Measurements from ENCODE around the gene ADORA3.

Gene ADORA3

GRCh38 chr1:111463029-111463683, 40.3 kb downstream of the ADORA3 start:
- CTCF ChIA-PET = interaction anchor here (1.0 to 1.2 kb wide), 2 partner anchors 20 to 273 kb away, joined by 3 read pairs; no protein-coding TSS in a partner anchor
- DNase-seq = no peak
- H3K27me3 Mint-ChIP-seq = no peaks in the 10 kb centered on the region
- peaks cover 53% of the 10 kb centered on the region for H3K36me3 Mint-ChIP-seq
- H3K27ac Mint-ChIP-seq = no peak overlapping the region
- H3K9me3 Mint-ChIP-seq = no peaks in the 10 kb centered on the region
- no peak overlapping the region for H3K4me3 Mint-ChIP-seq
- H3K4me1 Mint-ChIP-seq = peaks cover 16% of the 10 kb centered on the region

GRCh38 chr1:111462370-111463028, 40.9 kb downstream of the ADORA3 start:
- DNase-seq = no peak
- no peak overlapping the region for H3K4me3 Mint-ChIP-seq
- CTCF ChIA-PET = interaction anchor here (0.8 to 1.2 kb wide), 4 partner anchors 10 to 274 kb away, joined by 3 read pairs; no protein-coding TSS in a partner anchor
- no peaks in the 10 kb centered on the region for H3K27me3 Mint-ChIP-seq
- peaks cover 14% of the 10 kb centered on the region for H3K4me1 Mint-ChIP-seq
- H3K36me3 Mint-ChIP-seq = peaks cover 60% of the 10 kb centered on the region
- H3K27ac Mint-ChIP-seq = no peak overlapping the region
- H3K9me3 Mint-ChIP-seq = no peaks in the 10 kb centered on the region

- H3K27me3 Mint-ChIP-seq = no peaks in the 10 kb centered on the region
- H3K36me3 Mint-ChIP-seq = peaks cover 64% of the 10 kb centered on the region
- CTCF ChIA-PET = interaction anchor here (1.1 kb wide), 1 partner anchor 11 kb away, joined by 3 read pairs; no protein-coding TSS in a partner anchor
- no peaks in the 10 kb centered on the region for H3K9me3 Mint-ChIP-seq
- H3K4me1 Mint-ChIP-seq = peaks cover 19% of the 10 kb centered on the region
- no peak overlapping the region for H3K4me3 Mint-ChIP-seq
- H3K27ac Mint-ChIP-seq = no peak overlapping the region
- no peak for DNase-seq
Observed at GRCh38 chr1:111461765-111462164, 41.7 kb downstream of the ADORA3 start.

- Mint-ChIP-seq H3K27me3 (no peaks in the 10 kb centered on the region), H3K27ac (peak overlapping the region; percentile 91), H3K4me1 (peaks cover 74% of the 10 kb centered on the region), H3K4me3 (peak overlapping the region; percentile 31), H3K36me3 (peaks cover 80% of the 10 kb centered on the region), H3K9me3 (no peaks in the 10 kb centered on the region)
- DNase-seq = no peak
- CTCF ChIA-PET = interaction anchor here (1.5 kb wide), 1 partner anchor 45 kb away, joined by 3 read pairs; no protein-coding TSS in a partner anchor
Observed at GRCh38 chr1:111455642-111456031, 47.8 kb downstream of the ADORA3 start.

- H3K4me3 Mint-ChIP-seq = peak overlapping the region; percentile 60
- no peak for DNase-seq
- H3K9me3 Mint-ChIP-seq = no peaks in the 10 kb centered on the region
- peaks cover 83% of the 10 kb centered on the region for H3K36me3 Mint-ChIP-seq
- peak overlapping the region; percentile 91 for H3K27ac Mint-ChIP-seq
- H3K4me1 Mint-ChIP-seq = peaks cover 79% of the 10 kb centered on the region
- H3K27me3 Mint-ChIP-seq = no peaks in the 10 kb centered on the region
- CTCF ChIA-PET = no interaction called here
Observed at GRCh38 chr1:111454859-111455641, 48.4 kb downstream of the ADORA3 start.

- no peak for DNase-seq
- CTCF ChIA-PET = interaction anchor here (1.8 kb wide), 1 partner anchor 23 kb away, joined by 6 read pairs; no protein-coding TSS in a partner anchor
- H3K4me1 Mint-ChIP-seq = peaks cover 81% of the 10 kb centered on the region
- H3K4me3 Mint-ChIP-seq = no peak overlapping the region
- no peaks in the 10 kb centered on the region for H3K9me3 Mint-ChIP-seq
- H3K36me3 Mint-ChIP-seq = peaks cover 81% of the 10 kb centered on the region
- H3K27ac Mint-ChIP-seq = peak overlapping the region; percentile 67
- no peaks in the 10 kb centered on the region for H3K27me3 Mint-ChIP-seq
Observed at GRCh38 chr1:111453706-111454105, 49.7 kb downstream of the ADORA3 start.

- Mint-ChIP-seq H3K4me3 (no peak overlapping the region), H3K4me1 (peaks cover 84% of the 10 kb centered on the region), H3K27ac (no peak overlapping the region), H3K27me3 (no peaks in the 10 kb centered on the region), H3K9me3 (no peaks in the 10 kb centered on the region), H3K36me3 (peaks cover 78% of the 10 kb centered on the region)
- CTCF ChIA-PET = interaction anchor here (1.8 kb wide), 1 partner anchor 24 kb away, joined by 6 read pairs; no protein-coding TSS in a partner anchor
- no peak for DNase-seq
Observed at GRCh38 chr1:111452581-111452980, 50.9 kb downstream of the ADORA3 start.

DNA sequence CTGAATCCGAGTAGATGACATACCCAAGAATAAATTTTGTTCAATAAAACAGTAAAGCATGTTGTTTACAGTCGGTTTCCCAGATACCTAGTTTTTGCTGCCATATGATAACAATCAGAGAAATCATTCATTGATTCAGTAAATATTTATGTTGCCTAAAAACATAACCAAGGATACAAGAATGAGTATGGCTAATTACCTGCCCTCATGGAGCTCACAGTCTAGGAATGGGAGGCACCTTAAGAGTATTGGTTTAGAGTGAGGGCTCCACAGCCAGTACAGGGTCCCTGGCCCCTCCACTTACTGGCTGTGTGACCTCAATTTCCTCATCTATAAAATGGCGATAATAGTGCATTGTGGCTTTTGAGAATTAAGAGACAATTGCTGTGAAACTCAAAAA, 53.2 kb downstream of the ADORA3 start:
- Mint-ChIP-seq H3K36me3 (peaks cover 74% of the 10 kb centered on the region), H3K27ac (peak overlapping the region; percentile 95), H3K9me3 (no peaks in the 10 kb centered on the region), H3K4me1 (peaks cover 88% of the 10 kb centered on the region), H3K4me3 (peak overlapping the region; percentile 100), H3K27me3 (no peaks in the 10 kb centered on the region)
- no peak for DNase-seq
- CTCF ChIA-PET = interaction anchor here (0.6 to 4.1 kb wide), 3 partner anchors 58 to 907 kb away, joined by 3 to 12 read pairs (median 5); no protein-coding TSS in a partner anchor

- no peaks in the 10 kb centered on the region for H3K27me3 Mint-ChIP-seq
- peaks cover 75% of the 10 kb centered on the region for H3K36me3 Mint-ChIP-seq
- H3K9me3 Mint-ChIP-seq = no peaks in the 10 kb centered on the region
- peaks cover 88% of the 10 kb centered on the region for H3K4me1 Mint-ChIP-seq
- DNase-seq = no peak
- H3K27ac Mint-ChIP-seq = peak overlapping the region; percentile 95
- CTCF ChIA-PET = interaction anchor here (1.5 to 4.1 kb wide), 3 partner anchors 10 to 305 kb away, joined by 5 to 12 read pairs (median 6); no protein-coding TSS in a partner anchor
- peak overlapping the region; percentile 100 for H3K4me3 Mint-ChIP-seq
Observed at GRCh38 chr1:111449703-111450017, 53.8 kb downstream of the ADORA3 start.
